Erythroblast (primary cell): ENCODE results near the gene DDX25.

Experiments
- DNase-seq, 2 experiments: peaks; one replicate each; lab custom pipeline; 2025; lab: John Stamatoyannopoulos, UW
- GATA1 ChIP-seq: IDR thresholded peaks from 2 replicates; pipeline ENCODE4 v1.6.1; 2011; ENCODE audit warnings: low read depth, mild to moderate bottlenecking, control low read depth, low read length, moderate library complexity
- POLR2A ChIP-seq: IDR thresholded peaks from 2 replicates; pipeline ENCODE4 v1.6.1; 2011; ENCODE audit warnings: mild to moderate bottlenecking, low read length

Gene DDX25

DNA sequence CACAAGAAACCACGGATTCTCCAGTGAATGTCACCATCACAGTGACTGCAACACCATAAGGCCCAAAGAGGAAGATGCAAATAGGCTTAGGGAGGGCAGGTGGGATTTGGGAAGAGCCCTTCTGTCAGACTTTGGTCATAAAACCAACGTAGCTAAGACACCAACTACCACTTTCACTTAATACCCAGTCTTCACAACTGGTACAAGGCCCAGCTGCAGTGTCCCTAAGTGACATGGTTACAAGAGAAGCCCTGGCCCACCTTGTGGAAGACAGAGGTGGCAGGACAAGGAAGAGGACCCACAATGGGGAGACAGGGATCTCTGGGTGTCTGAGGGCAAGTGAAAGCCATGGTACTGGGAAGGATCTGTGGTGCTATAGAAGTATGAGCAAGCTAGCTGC is 51.5 kb downstream of the DDX25 start:
- TF ChIP-seq POLR2A (no peak), GATA1 (no peak)
- DNase-seq = no peak

DNA sequence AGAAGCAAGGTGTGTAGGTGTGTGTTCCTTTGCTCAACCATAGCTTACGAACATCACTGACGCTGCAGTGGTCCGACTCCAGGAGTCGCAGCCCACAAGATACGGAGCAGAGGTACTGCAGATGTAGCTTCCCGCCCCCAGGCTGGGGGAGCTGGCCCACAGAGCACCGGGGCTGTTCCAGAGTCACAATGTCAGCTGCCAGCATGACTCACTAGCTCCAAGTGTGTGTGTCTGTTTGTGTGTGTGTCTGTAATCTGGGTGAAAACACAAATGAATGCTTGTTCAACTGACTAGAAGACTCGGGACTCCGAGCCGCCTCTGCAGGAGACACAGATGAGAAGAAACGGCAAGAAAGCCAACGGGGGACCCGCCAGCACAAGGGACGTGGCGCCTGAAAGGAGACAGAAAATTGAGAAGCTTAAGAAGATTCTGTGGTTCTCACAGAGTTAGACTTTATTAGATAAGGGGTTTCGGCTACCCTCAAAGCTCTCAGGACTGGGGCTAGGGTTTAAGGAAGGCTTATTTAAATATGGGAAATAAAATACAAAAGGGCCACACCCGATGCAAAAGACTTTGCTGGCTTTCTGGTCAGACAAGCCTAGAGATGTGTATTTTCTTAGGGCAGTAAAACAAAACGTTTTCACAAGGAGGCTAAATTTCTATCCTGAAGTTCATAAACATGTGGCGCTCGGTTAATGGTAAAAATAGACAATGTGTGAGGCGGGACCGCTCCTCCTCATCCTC is 52.3 kb downstream of the DDX25 start:
- TF ChIP-seq POLR2A (no peak), GATA1 (no peak)
- DNase-seq = no peak

DNA sequence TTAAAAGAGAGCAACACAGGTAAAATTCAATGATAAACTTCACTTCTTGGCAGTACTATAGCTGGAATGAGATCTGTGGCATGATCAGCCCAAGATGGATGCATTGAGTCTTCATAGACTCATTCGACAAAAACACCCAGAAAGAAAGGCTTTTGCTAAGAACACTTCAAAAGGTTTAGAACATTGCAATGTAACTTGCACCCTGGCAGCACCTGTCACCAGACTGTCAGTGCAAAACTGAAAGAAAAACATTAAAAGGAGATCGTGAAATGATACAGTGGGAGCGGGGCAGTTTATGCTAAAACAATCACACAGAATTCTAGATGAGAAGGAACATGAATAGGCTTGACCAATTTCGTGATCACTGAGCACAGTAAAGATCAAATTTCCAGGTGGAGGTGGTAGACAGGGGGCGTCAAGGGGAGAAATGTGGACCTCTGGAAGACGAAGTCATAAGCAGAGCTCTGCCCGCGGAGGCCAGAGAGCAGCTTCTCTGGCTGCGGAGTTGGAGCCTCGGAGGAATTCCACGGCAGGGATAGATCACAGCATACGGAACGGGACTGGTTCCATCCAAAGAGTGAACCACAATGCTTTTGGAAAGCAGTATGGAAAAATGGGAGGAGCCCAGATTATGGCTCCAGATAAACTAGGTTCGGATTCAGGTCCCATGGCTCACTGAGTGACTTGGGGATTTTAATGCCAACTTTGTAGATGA is 53.5 kb downstream of the DDX25 start:
- no peak for TF ChIP-seq GATA1
- TF ChIP-seq POLR2A = no peak
- no peak for DNase-seq

DNA sequence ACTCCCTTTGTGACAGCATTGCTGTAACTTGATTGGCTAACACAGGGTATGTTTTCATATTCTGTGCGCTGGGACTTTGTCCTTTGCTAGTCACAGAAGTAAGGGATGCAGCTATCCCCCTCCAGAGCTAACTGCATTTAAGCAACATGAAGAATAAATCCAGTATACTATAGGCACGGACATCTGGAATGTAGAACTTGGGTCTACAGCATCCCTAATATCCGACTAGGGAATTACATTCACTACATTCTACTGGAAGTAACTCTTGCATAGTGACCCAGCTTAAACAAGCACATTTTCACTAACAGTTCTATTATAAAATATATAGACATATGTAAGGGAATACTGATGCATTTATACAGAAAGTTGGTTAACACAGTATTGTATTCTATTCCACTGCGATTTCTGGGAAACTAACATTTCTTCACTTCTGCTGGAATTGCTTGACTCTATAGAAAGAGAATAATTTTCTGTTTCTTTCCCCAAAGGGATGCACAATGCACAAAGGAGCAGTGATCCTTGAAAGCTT is 54.6 kb downstream of the DDX25 start:
- TF ChIP-seq GATA1 (no peak), POLR2A (no peak)
- DNase-seq = no peak

DNA sequence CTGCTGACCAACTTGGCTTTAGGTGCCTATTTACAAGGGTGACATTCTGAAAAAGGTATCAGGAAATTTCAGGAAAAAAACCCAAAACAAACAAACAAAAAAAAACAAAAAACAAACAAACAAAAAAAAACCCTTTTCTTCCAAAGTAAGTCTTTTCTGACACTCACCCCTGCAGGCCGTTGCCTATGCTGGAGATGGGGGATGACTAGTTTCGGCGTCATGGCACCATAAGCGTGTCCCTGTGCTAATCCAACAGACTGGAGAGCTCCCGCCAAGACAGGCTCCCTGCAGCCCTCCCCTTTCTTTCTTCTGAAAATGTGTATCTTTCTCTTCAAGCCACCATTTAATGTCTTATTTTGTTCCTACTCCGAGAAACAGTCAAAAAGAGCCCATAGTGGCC is 55.2 kb downstream of the DDX25 start:
- TF ChIP-seq POLR2A = no peak
- TF ChIP-seq GATA1 = no peak
- no peak for DNase-seq

DNA sequence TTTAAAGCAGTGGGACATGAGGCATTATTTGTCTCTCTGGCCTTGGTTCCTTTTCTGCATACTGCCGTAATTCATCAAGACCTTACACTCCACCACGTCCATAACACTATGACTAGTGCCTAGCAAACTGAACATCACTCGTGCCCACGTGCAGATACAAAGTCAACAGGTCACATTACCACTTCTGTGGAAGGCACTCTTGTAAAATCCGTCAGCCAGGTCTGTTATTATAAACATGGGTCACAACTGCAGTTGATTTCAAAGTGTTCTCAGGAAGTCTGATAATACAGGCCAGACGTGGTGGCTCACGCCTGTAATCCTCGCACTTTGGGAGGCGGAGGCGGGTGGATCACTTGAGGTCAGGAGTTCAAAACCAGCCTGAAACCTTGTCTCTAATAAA is 55.6 kb downstream of the DDX25 start:
- no peak for DNase-seq
- no peak for TF ChIP-seq GATA1
- TF ChIP-seq POLR2A = no peak

DNA sequence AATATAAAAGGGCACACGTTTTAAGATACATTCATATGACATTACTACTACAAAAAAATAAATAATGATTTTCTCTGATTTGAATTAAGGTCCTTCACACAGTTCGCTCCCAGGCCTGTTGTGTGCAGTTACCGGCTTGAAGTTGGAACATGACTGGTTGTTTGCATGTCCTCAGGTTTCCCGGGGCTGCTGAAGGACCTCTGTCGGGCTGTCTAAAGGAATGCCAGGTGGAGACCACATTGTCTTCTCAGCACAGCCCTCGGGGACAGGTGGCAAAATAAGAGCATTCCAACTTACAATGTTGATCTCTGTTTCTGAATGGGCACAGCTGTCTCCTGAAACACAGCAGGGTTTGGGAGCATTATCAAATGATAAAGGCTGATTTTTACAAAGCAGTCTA is 56.5 kb downstream of the DDX25 start:
- no peak for TF ChIP-seq GATA1
- no peak for TF ChIP-seq POLR2A
- no peak for DNase-seq

DNA sequence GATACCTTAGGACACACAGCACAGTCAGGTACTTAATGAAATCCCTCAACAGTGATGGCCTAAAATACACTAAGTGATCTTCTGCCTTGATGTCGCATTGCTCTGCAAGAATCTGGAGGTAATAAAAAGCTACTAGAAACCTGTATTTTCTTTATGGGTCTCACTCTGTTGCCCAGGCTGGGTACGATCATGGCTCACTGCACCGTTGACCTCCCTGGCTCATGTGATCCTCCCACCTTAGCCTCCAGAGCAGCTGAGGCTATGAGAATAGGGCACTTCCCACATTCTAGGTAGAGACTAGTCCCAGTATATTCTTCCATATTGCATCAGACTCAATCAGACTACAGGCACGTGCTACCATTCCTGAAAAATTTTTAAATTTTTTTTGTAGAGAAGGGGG is 63.2 kb downstream of the DDX25 start:
- no peak for DNase-seq
- TF ChIP-seq POLR2A = no peak
- no peak for TF ChIP-seq GATA1

DNA sequence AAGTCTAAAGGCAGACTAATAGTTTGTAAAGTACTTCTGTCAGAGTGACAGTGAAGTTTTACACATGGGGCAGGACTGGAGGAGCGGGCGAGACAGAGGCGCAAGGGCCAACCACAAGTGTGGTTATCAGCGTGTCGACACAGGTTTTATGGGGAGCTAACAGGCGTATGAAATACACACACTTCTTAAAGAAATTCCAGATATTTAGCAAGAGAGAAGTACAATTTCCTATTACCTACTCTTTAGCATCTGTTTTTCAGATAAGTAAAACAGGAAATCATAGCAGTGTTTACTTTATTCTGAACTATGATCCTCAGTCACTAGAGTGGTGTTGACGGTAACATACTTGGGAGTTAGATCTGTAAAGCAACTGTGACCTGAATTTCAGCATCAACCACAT is 64.0 kb downstream of the DDX25 start:
- TF ChIP-seq POLR2A (no peak), GATA1 (no peak)
- DNase-seq = no peak

DNA sequence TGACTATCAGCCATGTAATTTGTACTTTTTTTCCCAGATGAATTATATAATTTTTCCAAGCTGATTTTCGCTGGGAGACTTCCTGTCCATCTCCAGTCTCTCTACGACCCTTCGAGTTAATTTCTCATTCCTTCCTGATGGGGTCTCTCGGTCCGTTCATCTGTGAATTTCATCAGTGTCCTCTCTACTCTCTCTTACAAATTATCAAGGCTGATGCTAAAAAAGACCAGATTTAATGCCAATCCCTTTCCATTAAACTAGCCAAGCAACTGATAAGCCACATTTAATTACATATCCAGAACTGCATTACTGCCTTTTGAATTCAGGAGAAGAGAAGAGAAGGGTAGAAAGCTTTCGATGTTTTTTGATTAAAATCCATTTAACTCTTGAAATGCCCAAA is 67.3 kb downstream of the DDX25 start:
- no peak for DNase-seq
- no peak for TF ChIP-seq GATA1
- TF ChIP-seq POLR2A = no peak

DNA sequence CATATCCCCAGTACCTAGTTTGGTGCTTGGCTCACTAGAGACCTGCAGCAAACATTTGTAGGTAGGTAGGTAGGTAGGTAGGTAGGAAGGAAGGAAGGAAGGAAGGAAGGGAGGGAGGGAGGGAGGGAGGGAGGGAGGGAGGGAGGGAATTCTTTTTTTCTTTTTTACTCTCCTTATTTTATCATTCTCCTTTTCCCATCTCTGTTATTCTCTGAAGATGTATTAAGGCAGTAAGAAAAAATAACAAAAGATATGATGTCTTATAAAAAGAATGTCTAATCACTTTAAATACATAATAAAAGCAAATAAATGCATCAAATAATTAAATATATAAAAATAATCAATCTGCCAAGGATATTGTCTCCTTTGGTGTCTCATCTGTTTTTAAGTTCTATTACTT is 70.0 kb downstream of the DDX25 start:
- no peak for DNase-seq
- TF ChIP-seq POLR2A (no peak), GATA1 (no peak)

DNA sequence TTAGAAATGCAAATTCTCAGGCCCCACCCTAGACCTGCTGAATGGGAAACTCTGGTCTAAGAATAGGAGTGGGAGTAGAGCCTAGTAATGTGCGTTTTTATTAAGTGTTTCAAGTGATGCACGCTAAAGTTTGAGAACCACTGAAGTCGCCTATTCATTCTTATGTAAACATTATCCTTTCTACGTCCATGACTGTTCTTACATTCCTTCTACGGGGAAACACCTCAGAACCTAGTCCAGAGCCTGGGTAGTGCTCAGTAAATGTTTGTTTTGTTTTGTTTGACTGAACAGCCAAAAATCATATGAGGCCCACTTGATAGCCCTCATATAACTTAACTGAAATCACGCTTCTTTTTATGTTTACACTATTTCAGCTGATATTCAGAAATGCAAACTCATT is 71.3 kb downstream of the DDX25 start:
- TF ChIP-seq POLR2A (no peak), GATA1 (no peak)
- no peak for DNase-seq

DNA sequence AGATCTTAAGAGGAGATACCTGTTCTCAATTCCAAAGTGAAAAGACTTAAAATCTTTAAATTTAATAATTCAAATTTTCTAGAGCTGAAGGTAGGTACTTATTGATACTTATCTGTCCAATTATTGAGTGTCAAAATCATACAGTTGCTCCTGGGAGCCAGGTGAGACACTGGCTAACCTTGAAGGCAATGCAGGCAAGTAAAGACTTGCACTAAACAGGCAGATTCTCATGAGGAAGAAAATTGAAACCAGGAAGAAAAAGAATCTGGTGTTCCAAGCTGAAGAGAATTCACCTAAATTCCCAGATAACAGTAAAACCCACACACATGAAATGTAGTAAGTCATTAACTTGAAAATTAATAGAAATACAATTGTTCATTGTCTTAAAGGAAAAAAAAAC is 71.8 kb downstream of the DDX25 start:
- TF ChIP-seq POLR2A (no peak), GATA1 (no peak)
- DNase-seq = no peak

DNA sequence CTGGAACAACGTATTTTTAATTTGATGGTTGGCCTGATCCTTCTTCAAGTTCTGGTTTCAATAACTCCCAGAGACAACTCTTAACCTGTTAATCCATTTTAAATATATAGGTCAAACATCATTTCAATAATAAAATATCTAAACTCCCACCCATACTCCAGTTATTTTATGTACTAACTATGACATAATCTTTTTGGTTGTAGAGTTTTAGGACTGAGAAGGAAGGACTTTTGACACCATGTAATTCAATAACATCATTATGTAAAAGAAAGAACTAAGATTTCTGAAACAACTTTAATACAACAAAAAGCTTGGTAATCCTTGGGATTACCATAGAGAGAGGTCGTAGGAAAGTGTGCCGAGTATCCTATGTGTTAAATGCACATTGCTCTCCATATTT is 73.0 kb downstream of the DDX25 start:
- DNase-seq = no peak
- TF ChIP-seq POLR2A (no peak), GATA1 (no peak)
